Measurements from ENCODE around the gene SRSF9. TPM values are rescaled to one million over a fixed set of nuclear protein-coding genes. Genes with fewer than 3 reads are reported as not detected.
A peak's percentile ranks its signal among the peaks of the same experiment; 100 is the strongest.

The SRSF9 gene
- total RNA-seq, 1 experiment from 2014 or later = 297 TPM

DNA sequence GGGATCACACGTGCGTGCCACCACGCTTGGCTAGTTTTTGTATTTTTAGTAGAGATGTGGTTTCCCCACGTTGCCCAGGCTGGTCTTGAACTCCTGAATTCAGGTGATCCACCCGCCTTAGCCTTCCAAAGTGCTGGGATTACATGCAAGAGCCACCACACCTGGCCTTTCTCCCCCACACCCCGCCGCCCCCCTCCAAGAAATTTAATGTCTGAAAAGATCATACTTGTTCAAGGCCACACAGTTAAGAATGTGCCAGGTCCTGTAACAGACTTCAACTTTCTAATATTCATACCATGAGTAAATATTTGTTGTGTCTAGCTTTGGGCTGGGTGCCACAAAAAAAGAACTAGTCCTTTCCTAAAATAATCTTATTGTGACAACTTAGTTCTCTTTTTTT is 14.2 kb downstream of the SRSF9 start:
- DNase-seq (ENCODE audit: low read depth, low spot score) (no peak), ATAC-seq (no peak)
- POLR2A ChIA-PET = no interaction called here
- H3K9me2 ChIP-seq (ENCODE audit: insufficient read depth) = no peaks in the 10 kb centered on the region
- no TSS peak for BruUV-seq (replicated peaks)
- H4K20me1 ChIP-seq (ENCODE audit: insufficient read depth) = peaks cover 6% of the 10 kb centered on the region; the same call in 1 of the 2 replicates
- no peak overlapping the region for H3K4me2 ChIP-seq (ENCODE audit: low read length)
- H3K4me3 ChIP-seq (replicated peaks in 1 of 2; ENCODE audit: low read depth in 1 of 2, low read length in 2 of 2) = no peak overlapping the region
- RAD21 ChIA-PET (ENCODE audit: low non-redundant PET in 1 of 2, low total read pairs in 2 of 2, uncharacterized antibody in 2 of 2, unreplicated experiment in 2 of 2) = no interaction called here
- intact Hi-C loops (cut with micrococcal nuclease) = no loop called here
- CTCF ChIA-PET = interaction anchor here (0.6 to 4.2 kb wide), 2 partner anchors 12 to 44 kb away, joined by 3 to 25 read pairs; no protein-coding TSS in a partner anchor
- no peaks in the 10 kb centered on the region for H3K27me3 ChIP-seq (ENCODE audit: insufficient read depth, low read length)
- H2AFZ ChIP-seq (ENCODE audit: low read depth, low read length, poor library complexity, severe bottlenecking) = no peak overlapping the region
- H3K9me3 ChIP-seq (ENCODE audit: control insufficient read depth in 1 of 2, insufficient read depth in 1 of 2, low read depth in 1 of 2, low read length in 2 of 2) = no peaks in the 10 kb centered on the region
- no peak overlapping the region for H3K9ac ChIP-seq (ENCODE audit: low read length)
- H3K36me3 ChIP-seq (ENCODE audit: control insufficient read depth in 1 of 2, insufficient read depth in 2 of 2, low read length in 2 of 2) = peaks cover 32 to 49% of the 10 kb centered on the region in 2 experiments
- H3K79me2 ChIP-seq (ENCODE audit: insufficient read depth, low read length) = peaks cover 68% of the 10 kb centered on the region
- H3K27ac ChIP-seq (ENCODE audit: low read depth, low read length) = no peak overlapping the region
- H3K4me1 ChIP-seq (ENCODE audit: control insufficient read depth in 1 of 2, insufficient read depth in 2 of 2, low read length in 2 of 2) = no peaks in the 10 kb centered on the region
- TF ChIP-seq, protein P1, sequence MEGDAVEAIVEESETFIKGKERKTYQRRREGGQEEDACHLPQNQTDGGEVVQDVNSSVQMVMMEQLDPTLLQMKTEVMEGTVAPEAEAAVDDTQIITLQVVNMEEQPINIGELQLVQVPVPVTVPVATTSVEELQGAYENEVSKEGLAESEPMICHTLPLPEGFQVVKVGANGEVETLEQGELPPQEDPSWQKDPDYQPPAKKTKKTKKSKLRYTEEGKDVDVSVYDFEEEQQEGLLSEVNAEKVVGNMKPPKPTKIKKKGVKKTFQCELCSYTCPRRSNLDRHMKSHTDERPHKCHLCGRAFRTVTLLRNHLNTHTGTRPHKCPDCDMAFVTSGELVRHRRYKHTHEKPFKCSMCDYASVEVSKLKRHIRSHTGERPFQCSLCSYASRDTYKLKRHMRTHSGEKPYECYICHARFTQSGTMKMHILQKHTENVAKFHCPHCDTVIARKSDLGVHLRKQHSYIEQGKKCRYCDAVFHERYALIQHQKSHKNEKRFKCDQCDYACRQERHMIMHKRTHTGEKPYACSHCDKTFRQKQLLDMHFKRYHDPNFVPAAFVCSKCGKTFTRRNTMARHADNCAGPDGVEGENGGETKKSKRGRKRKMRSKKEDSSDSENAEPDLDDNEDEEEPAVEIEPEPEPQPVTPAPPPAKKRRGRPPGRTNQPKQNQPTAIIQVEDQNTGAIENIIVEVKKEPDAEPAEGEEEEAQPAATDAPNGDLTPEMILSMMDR (IDR thresholded peaks at IDR 0.05 in 2 of 3, conservative IDR thresholded peaks at IDR 0.05 in 1 of 3; ENCODE audit: borderline replicate concordance in 1 of 3, insufficient read depth in 1 of 3, low read depth in 2 of 3, low read length in 2 of 3) = no peak

DNA sequence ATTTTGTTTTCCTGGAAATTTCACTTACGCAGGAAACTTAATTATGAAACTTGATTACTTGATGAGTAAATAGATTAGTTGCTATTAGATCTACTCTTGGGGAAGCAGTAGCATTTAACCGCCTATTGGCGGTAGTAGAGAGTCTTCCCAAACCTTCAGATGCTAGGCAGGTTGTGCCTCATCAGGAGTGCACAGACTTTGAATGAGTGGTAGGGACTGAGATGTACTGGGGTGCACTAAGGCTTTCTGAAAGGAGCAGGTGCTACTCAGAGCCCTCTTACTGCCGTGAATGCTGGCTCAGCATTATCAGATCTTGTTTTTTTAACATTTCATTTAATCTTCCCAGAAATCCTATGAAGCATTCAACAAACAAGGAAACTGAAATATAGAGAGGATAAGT is 15.6 kb downstream of the SRSF9 start:
- peak; percentile 88 for ATAC-seq
- Histone ChIP-seq H3K79me2 (ENCODE audit: insufficient read depth, low read length) (peaks cover 74% of the 10 kb centered on the region), H2AFZ (ENCODE audit: low read depth, low read length, poor library complexity, severe bottlenecking) (no peak overlapping the region), H3K9me3 (ENCODE audit: control insufficient read depth in 1 of 2, insufficient read depth in 1 of 2, low read depth in 1 of 2, low read length in 2 of 2) (no peaks in the 10 kb centered on the region), H3K36me3 (ENCODE audit: control insufficient read depth in 1 of 2, insufficient read depth in 2 of 2, low read length in 2 of 2) (peaks cover 28 to 40% of the 10 kb centered on the region in 2 experiments), H3K4me1 (ENCODE audit: control insufficient read depth in 1 of 2, insufficient read depth in 2 of 2, low read length in 2 of 2) (no peaks in the 10 kb centered on the region), H4K20me1 (ENCODE audit: insufficient read depth) (peaks cover 6% of the 10 kb centered on the region; the same call in 1 of the 2 replicates), H3K4me2 (ENCODE audit: low read length) (no peak overlapping the region), H3K9me2 (ENCODE audit: insufficient read depth) (no peaks in the 10 kb centered on the region), H3K27ac (ENCODE audit: low read depth, low read length) (no peak overlapping the region), H3K9ac (ENCODE audit: low read length) (no peak overlapping the region), H3K4me3 (replicated peaks in 1 of 2; ENCODE audit: low read depth in 1 of 2, low read length in 2 of 2) (no peak overlapping the region), H3K27me3 (ENCODE audit: insufficient read depth, low read length) (no peaks in the 10 kb centered on the region)
- ChIA-PET RAD21 (ENCODE audit: low non-redundant PET in 1 of 2, low total read pairs in 2 of 2, uncharacterized antibody in 2 of 2, unreplicated experiment in 2 of 2) (no interaction called here), POLR2A (interaction anchor here (0.5 kb wide), 1 partner anchor 74 kb away, joined by 3 read pairs; no protein-coding TSS in a partner anchor), CTCF (interaction anchor here (2.2 kb wide), 1 partner anchor 13 kb away, joined by 10 read pairs; no protein-coding TSS in a partner anchor)
- intact Hi-C loops (cut with micrococcal nuclease) = no loop called here
- BruUV-seq (replicated peaks) = no TSS peak
- peak; percentile 52 for TF ChIP-seq RAD21 (IDR thresholded peaks at IDR 0.05; ENCODE audit: low read depth)
- TF ChIP-seq, protein P1 (IDR thresholded peaks at IDR 0.05 in 2 of 3, conservative IDR thresholded peaks at IDR 0.05 in 1 of 3; ENCODE audit: borderline replicate concordance in 1 of 3, insufficient read depth in 1 of 3, low read depth in 2 of 3, low read length in 2 of 3) = peak; percentile 30 to 83 (median 82); a peak in 5 of 6 replicates
- no peak for TF ChIP-seq JUND (IDR thresholded peaks at IDR 0.05)
- TF ChIP-seq, protein P2, sequence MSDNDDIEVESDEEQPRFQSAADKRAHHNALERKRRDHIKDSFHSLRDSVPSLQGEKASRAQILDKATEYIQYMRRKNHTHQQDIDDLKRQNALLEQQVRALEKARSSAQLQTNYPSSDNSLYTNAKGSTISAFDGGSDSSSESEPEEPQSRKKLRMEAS (IDR thresholded peaks at IDR 0.05) = no peak
- no peak for DNase-seq (ENCODE audit: low read depth, low spot score)
